CD4-positive, alpha-beta memory T cell (primary cell): ENCODE measurements around the gene KIRREL3. TPM values are rescaled to one million over a fixed set of nuclear protein-coding genes. Genes with fewer than 3 reads are reported as not detected.

Source experiments
- CTCF ChIA-PET: fragments of 350-600 bp; sonication (Branson Sonifier 250); formaldehyde crosslinking; loops from one replicate; lab custom pipeline; 2021; ENCODE audit warnings: inconsistent platforms; ENCODE audit not compliant: partially characterized antibody; lab: Charles Lee
- POLR2A ChIA-PET: fragments of 350-600 bp; sonication (Branson Sonifier 250); formaldehyde crosslinking; loops from one replicate; lab custom pipeline; 2021; ENCODE audit not compliant: partially characterized antibody; lab: Charles Lee
- DNase-seq, 5 donors: peaks; one replicate each; pipeline versions ENCODE4 v3.0.0 to v3.0.0-alpha.2; 2020 to 2022; ENCODE audit warnings: mixed read lengths in 1 of 5
- H3K27ac ChIP-seq: one replicate; pipeline ENCODE4 v1.7.0; 2013; ENCODE audit warnings: low read depth, low read length
- H3K27me3 ChIP-seq: 2 replicates; pipeline ENCODE4 v1.7.0; 2013; ENCODE audit warnings: mild to moderate bottlenecking, low read length, moderate library complexity; ENCODE audit not compliant: insufficient read depth
- H3K36me3 ChIP-seq: 2 replicates; pipeline ENCODE4 v1.7.0; 2013; ENCODE audit warnings: mild to moderate bottlenecking, low read length, moderate library complexity; ENCODE audit not compliant: insufficient read depth
- H3K4me1 ChIP-seq: 2 replicates; pipeline ENCODE4 v1.7.0; 2013; ENCODE audit warnings: mild to moderate bottlenecking, low read length, moderate library complexity; ENCODE audit not compliant: insufficient read depth
- H3K4me3 ChIP-seq, 2 donors: one replicate each; pipeline ENCODE4 v1.7.0; 2013; ENCODE audit warnings: low read length in 2 of 2, mild to moderate bottlenecking in 1 of 2
- H3K9me3 ChIP-seq, 2 donors: one replicate each; pipeline ENCODE4 v1.7.0; 2013; ENCODE audit warnings: low read length in 2 of 2, control low read depth in 1 of 2; ENCODE audit not compliant: control insufficient read depth in 1 of 2
- H3K27ac Mint-ChIP-seq, 7 donors: one replicate each; pipeline ENCODE4 v1.8.0; 2020 to 2021; ENCODE audit warnings: mixed read lengths in 7 of 7, mild to moderate bottlenecking in 6 of 7, inconsistent platforms in 3 of 7, moderate library complexity in 3 of 7
- H3K27me3 Mint-ChIP-seq, 2 donors: one replicate each; pipeline ENCODE4 v1.8.0; 2020 to 2021; ENCODE audit warnings: mixed read lengths in 2 of 2
- H3K36me3 Mint-ChIP-seq, 2 donors: one replicate each; pipeline ENCODE4 v1.8.0; 2020 to 2021; ENCODE audit warnings: mixed read lengths in 2 of 2, inconsistent platforms in 1 of 2, mild to moderate bottlenecking in 1 of 2
- H3K4me1 Mint-ChIP-seq, 4 donors: one replicate each; pipeline ENCODE4 v1.8.0; 2020 to 2021; ENCODE audit warnings: mixed read lengths in 4 of 4, mild to moderate bottlenecking in 1 of 4
- H3K4me3 Mint-ChIP-seq, 8 donors: one replicate each; pipeline ENCODE4 v1.8.0; 2020 to 2021; ENCODE audit warnings: mixed read lengths in 8 of 8, mild to moderate bottlenecking in 7 of 8, moderate library complexity in 6 of 8, inconsistent platforms in 3 of 8
- H3K9me3 Mint-ChIP-seq, 8 donors: one replicate each; pipeline ENCODE4 v1.8.0; 2020 to 2021; ENCODE audit warnings: mixed read lengths in 8 of 8, mild to moderate bottlenecking in 5 of 8, inconsistent platforms in 3 of 8, moderate library complexity in 1 of 8
- intact Hi-C: fragments of 100-400 bp; cut with micrococcal nuclease; formaldehyde crosslinking; loops from one replicate; pipeline ENCODE4 v1.15.1; 2023
- polyA plus RNA-seq, 2 donors: library from polyadenylated mRNA; unstranded; fragments of 300-500 nt; fragmentation: Illumina TruSeq; gene quantifications; one replicate each; pipeline ENCODE4 v1.2.3, GENCODE V29; 2021
- total RNA-seq, 2 experiments: library from RNA; stranded (reverse); gene quantifications; one replicate each; pipeline ENCODE4 v1.2.3, GENCODE V29; 2021

The KIRREL3 gene
- total and polyA plus RNA-seq, 4 experiments from 2014 or later = not detected

GRCh38 chr11:126791991-126792390 lies 208.6 kb downstream of the KIRREL3 start:
- no peaks in the 10 kb centered on the region for H3K9me3 ChIP-seq
- Mint-ChIP-seq H3K27me3 (peaks cover 0 to 1% of the 10 kb centered on the region in 2 donors), H3K36me3 (no peaks in the 10 kb centered on the region), H3K4me3 (no peak overlapping the region), H3K27ac (no peak overlapping the region), H3K9me3 (peaks cover 0 to 3% (median 0%) of the 10 kb centered on the region in 8 donors), H3K4me1 (no peaks in the 10 kb centered on the region)
- H3K27me3 ChIP-seq = no peaks in the 10 kb centered on the region
- no peak overlapping the region for H3K4me3 ChIP-seq
- H3K36me3 ChIP-seq = no peaks in the 10 kb centered on the region
- H3K4me1 ChIP-seq = no peaks in the 10 kb centered on the region
- no peak for DNase-seq
- CTCF ChIA-PET = no interaction called here
- POLR2A ChIA-PET = no interaction called here
- no peak overlapping the region for H3K27ac ChIP-seq
- intact Hi-C loops = no loop called here

- Histone ChIP-seq H3K27ac (no peak overlapping the region), H3K27me3 (no peaks in the 10 kb centered on the region), H3K9me3 (no peaks in the 10 kb centered on the region), H3K4me3 (no peak overlapping the region), H3K4me1 (no peaks in the 10 kb centered on the region), H3K36me3 (no peaks in the 10 kb centered on the region)
- intact Hi-C loops = no loop called here
- Mint-ChIP-seq H3K36me3 (no peaks in the 10 kb centered on the region), H3K27ac (no peak overlapping the region), H3K9me3 (peaks cover 0 to 3% (median 0%) of the 10 kb centered on the region in 8 donors), H3K4me1 (no peaks in the 10 kb centered on the region), H3K27me3 (peaks cover 0 to 1% of the 10 kb centered on the region in 2 donors), H3K4me3 (no peak overlapping the region)
- DNase-seq = no peak
- CTCF ChIA-PET = no interaction called here
- POLR2A ChIA-PET = no interaction called here
Measured at GRCh38 chr11:126791446-126791845, 209.1 kb downstream of the KIRREL3 start.

GRCh38 chr11:126790550-126791081 lies 210.0 kb downstream of the KIRREL3 start:
- Histone ChIP-seq H3K27ac (no peak overlapping the region), H3K9me3 (no peaks in the 10 kb centered on the region), H3K4me1 (no peaks in the 10 kb centered on the region), H3K4me3 (no peak overlapping the region), H3K27me3 (no peaks in the 10 kb centered on the region), H3K36me3 (no peaks in the 10 kb centered on the region)
- Mint-ChIP-seq H3K9me3 (peaks cover 0 to 3% (median 0%) of the 10 kb centered on the region in 8 donors), H3K4me1 (no peaks in the 10 kb centered on the region), H3K27ac (no peak overlapping the region), H3K36me3 (no peaks in the 10 kb centered on the region), H3K27me3 (peaks cover 0 to 1% of the 10 kb centered on the region in 2 donors), H3K4me3 (no peak overlapping the region)
- CTCF ChIA-PET = no interaction called here
- POLR2A ChIA-PET = no interaction called here
- intact Hi-C loops = no loop called here
- DNase-seq = no peak

- no peak overlapping the region for H3K27ac Mint-ChIP-seq
- Histone ChIP-seq H3K4me3 (no peak overlapping the region), H3K4me1 (no peaks in the 10 kb centered on the region), H3K36me3 (no peaks in the 10 kb centered on the region), H3K27ac (no peak overlapping the region), H3K9me3 (no peaks in the 10 kb centered on the region), H3K27me3 (no peaks in the 10 kb centered on the region)
- ChIA-PET CTCF (no interaction called here), POLR2A (no interaction called here)
- intact Hi-C loops = no loop called here
- no peaks in the 10 kb centered on the region for H3K9me3 Mint-ChIP-seq
- peaks cover 3 to 4% of the 10 kb centered on the region in 2 donors for H3K27me3 Mint-ChIP-seq
- H3K36me3 Mint-ChIP-seq = no peaks in the 10 kb centered on the region
- no peak for DNase-seq
- no peaks in the 10 kb centered on the region for H3K4me1 Mint-ChIP-seq
- no peak overlapping the region for H3K4me3 Mint-ChIP-seq
Measured at GRCh38 chr11:126782810-126783209, 217.8 kb downstream of the KIRREL3 start.

- ChIA-PET POLR2A (no interaction called here), CTCF (no interaction called here)
- intact Hi-C loops = no loop called here
- Histone ChIP-seq H3K4me1 (no peaks in the 10 kb centered on the region), H3K27me3 (no peaks in the 10 kb centered on the region), H3K9me3 (no peaks in the 10 kb centered on the region), H3K27ac (no peak overlapping the region), H3K36me3 (no peaks in the 10 kb centered on the region), H3K4me3 (no peak overlapping the region)
- DNase-seq = no peak
- Mint-ChIP-seq H3K36me3 (no peaks in the 10 kb centered on the region), H3K9me3 (peaks cover 0 to 3% (median 0%) of the 10 kb centered on the region in 8 donors), H3K27ac (no peak overlapping the region), H3K4me1 (no peaks in the 10 kb centered on the region), H3K4me3 (no peak overlapping the region), H3K27me3 (peaks cover 3 to 9% of the 10 kb centered on the region in 2 donors)
Measured at GRCh38 chr11:126781942-126782341, 218.6 kb downstream of the KIRREL3 start.

- Mint-ChIP-seq H3K9me3 (peaks cover 0 to 3% (median 0%) of the 10 kb centered on the region in 8 donors), H3K27me3 (peaks cover 3 to 9% of the 10 kb centered on the region in 2 donors), H3K4me1 (no peaks in the 10 kb centered on the region), H3K27ac (no peak overlapping the region), H3K4me3 (no peak overlapping the region), H3K36me3 (no peaks in the 10 kb centered on the region)
- Histone ChIP-seq H3K27me3 (no peaks in the 10 kb centered on the region), H3K4me1 (no peaks in the 10 kb centered on the region), H3K9me3 (no peaks in the 10 kb centered on the region), H3K36me3 (no peaks in the 10 kb centered on the region), H3K27ac (no peak overlapping the region), H3K4me3 (no peak overlapping the region)
- CTCF ChIA-PET = no interaction called here
- no peak for DNase-seq
- intact Hi-C loops = no loop called here
- POLR2A ChIA-PET = no interaction called here
Measured at GRCh38 chr11:126776119-126776518, 224.5 kb downstream of the KIRREL3 start.

- intact Hi-C loops = no loop called here
- H3K9me3 ChIP-seq = no peaks in the 10 kb centered on the region
- no peaks in the 10 kb centered on the region for H3K4me1 ChIP-seq
- no peak overlapping the region for H3K27ac ChIP-seq
- ChIA-PET POLR2A (interaction anchor here (0.5 kb wide), 1 partner anchor 1257 kb away, joined by 3 read pairs; no protein-coding TSS in a partner anchor), CTCF (no interaction called here)
- H3K27me3 Mint-ChIP-seq = peaks cover 0 to 6% of the 10 kb centered on the region in 2 donors
- no peaks in the 10 kb centered on the region for H3K4me1 Mint-ChIP-seq
- peaks cover 0 to 3% (median 0%) of the 10 kb centered on the region in 8 donors for H3K9me3 Mint-ChIP-seq
- no peak for DNase-seq
- no peak overlapping the region for H3K4me3 ChIP-seq
- H3K36me3 Mint-ChIP-seq = no peaks in the 10 kb centered on the region
- no peak overlapping the region for H3K4me3 Mint-ChIP-seq
- no peak overlapping the region for H3K27ac Mint-ChIP-seq
- H3K27me3 ChIP-seq = no peaks in the 10 kb centered on the region
- no peaks in the 10 kb centered on the region for H3K36me3 ChIP-seq
Measured at GRCh38 chr11:126772267-126772666, 228.3 kb downstream of the KIRREL3 start.
